GM18502 (cell line): ENCODE measurements around the gene ANXA8.
A peak's percentile ranks its signal among the peaks of the same experiment; 100 is the strongest.
"Not testable (repeated sequence)": the region's sequence is repeated elsewhere in the genome, so short reads cannot be mapped to it uniquely, and the experiment has no call there.

ENCODE experiments used
- ATAC-seq: cut with Tn5 transposase; IDR thresholded peaks from one replicate; pipeline ENCODE4 v1.9.1; 2021; ENCODE audit warnings: mild to moderate bottlenecking; ENCODE audit not compliant: unreplicated experiment, poor library complexity

ANXA8 gene

GRCh38 chr10:47465216-47465917 is 18.5 kb downstream of the ANXA8 start:
- ATAC-seq, result not testable (repeated sequence)

DNA sequence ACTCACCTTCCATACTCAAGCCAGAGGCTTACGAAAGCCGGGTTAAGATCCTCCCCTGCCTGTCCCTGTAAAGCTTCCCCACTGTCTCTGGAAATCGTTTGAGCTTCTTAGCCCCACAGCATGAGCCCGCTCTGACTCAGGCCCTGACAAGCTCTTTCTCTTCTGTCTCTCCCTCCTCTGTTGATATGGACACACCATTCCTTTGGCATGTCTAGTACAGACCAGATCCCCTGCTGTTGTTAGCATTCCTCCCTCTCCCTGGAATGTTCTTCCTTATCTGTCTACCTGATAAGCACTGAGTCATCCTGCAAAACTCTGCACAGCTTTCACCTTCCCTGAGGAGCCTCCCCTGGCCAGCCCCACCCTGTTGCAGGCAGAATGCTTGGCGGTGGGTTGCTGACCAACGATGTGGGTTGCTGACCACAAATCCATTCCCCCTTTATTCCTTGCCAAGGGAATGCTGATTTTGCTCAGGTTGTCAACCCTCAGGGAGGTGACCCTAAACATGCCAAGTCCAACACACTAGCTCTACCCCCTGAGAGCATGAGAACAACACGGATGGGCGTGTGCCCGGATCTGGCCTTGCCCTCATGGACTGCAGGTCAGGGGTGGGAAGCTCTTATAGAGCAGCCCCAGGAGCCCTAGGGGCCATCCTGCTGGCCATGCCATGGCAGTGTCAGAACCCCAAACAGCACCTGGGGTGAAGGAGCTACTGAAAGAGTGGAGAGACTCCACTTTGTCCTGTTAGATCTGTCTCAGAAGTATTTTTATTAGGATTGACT is 21.1 kb downstream of the ANXA8 start:
- not testable (repeated sequence) for ATAC-seq

- peak; percentile 67 for ATAC-seq
These were observed 22.6 kb downstream of the ANXA8 start for GRCh38 chr10:47461261-47461687.

- no peak for ATAC-seq
These were observed 25.3 kb downstream of the ANXA8 start for GRCh38 chr10:47458466-47459154.

- ATAC-seq, result no peak
These were observed 26.1 kb downstream of the ANXA8 start for GRCh38 chr10:47457826-47458225.

GRCh38 chr10:47457528-47457820 is 26.4 kb downstream of the ANXA8 start:
- no peak for ATAC-seq

- no peak for ATAC-seq
These were observed 27.0 kb downstream of the ANXA8 start for GRCh38 chr10:47456794-47457527.

DNA sequence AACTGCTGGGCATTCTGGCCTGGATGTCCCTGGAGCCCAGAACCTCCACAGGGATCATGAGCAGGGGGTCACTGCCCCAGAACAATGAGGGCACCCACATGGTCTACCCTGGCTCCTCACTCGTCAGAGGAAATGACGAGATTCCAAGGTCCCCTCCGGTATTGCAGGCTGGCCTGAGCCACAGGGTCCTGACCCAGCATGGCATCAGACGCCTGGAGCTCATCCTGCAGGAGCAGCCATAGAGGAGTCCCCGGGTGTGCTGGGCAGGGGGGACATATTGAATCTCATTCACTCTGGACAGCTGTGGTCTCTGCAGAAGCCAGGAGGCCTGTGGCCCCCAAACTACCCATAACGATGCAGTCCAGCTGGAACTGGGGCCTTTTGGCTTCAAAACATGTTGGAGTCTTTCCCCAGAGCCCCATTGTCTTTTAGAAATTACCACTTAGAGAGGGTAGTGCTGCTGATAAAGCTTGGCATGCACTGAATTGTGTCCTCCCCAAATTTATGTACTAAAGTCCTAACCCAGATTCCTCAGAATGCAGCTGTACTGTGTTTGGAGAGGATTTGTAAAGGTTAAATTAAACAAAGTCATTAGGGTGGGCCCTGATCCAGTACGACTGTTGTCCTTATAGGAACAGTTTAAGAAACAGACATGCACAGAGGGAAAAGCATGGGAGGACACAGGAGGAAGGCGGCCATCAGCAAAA is 27.7 kb downstream of the ANXA8 start:
- ATAC-seq, result no peak

DNA sequence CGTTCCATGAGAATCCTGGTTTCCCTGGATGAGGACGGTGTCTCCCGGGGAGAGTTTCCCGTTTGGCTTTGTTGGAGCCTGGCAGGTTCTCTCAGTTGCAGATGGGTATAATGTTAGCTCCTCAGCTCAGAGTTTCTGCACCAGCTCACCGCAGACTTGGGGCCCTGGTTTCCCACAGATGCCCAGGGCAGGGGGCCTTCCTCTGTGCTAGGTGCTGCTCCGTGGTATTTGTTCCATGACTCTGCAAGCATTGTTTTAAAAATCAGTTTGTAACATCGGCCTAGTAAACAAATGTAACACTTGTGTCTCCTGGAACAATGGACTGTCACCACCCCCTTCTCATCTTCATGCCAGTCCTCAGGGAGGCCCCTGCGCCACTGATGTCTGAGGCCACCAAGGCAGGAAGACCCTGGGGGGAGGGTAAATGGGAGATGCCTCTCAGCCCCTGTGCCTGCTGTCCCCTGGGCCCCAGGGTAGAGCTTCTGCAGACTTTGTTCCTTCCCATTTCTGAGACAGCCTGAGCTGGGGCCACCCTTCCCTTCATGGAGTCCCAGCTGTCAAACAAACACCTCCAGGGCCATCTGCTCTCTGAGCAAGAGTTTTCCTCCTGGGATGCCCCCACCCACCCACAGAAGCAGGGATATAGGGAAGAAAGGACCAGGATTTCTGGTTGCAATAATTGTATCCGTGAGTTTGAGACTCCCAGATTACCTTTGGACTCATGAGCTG is 28.4 kb downstream of the ANXA8 start:
- not testable (repeated sequence) for ATAC-seq

GRCh38 chr10:47454780-47455058 is 29.2 kb downstream of the ANXA8 start:
- ATAC-seq, result no peak

DNA sequence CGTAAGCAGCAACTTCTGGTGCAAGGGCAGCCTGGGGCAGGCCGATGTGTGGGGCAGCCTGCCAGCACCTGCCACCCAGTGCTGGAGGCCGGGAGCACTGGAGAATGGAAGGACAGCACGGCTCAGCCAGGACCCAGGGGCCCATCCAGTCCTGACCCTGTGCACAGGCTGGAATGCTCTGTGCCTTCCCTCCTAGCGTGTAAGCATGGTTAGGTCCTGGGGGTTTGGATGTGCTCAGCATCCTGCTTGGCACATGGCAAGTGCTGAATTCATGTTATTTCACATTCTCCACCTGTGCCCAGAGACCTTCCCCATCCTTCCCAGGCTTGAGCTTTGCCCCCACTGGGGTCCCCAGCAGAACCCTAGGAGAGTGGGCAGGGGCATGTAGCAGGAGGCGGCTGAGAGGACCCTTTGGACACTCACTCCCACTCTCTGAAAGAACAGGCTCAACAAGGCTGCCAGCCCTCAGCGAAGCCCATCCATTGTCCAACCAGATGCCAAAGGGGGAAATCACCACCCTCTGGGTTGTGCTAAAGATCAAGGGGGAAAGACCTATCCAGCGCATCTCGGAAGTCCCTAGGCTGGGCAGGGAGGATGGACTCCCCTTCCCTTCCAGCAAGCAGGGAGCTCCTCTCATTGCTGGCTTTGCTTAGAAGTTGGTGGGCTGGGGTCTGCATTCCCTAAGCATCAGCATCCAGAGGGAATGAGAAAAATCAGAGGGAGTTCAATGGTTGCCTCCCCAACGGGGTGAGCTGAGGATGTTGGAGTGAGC is 29.7 kb downstream of the ANXA8 start:
- no peak for ATAC-seq

DNA sequence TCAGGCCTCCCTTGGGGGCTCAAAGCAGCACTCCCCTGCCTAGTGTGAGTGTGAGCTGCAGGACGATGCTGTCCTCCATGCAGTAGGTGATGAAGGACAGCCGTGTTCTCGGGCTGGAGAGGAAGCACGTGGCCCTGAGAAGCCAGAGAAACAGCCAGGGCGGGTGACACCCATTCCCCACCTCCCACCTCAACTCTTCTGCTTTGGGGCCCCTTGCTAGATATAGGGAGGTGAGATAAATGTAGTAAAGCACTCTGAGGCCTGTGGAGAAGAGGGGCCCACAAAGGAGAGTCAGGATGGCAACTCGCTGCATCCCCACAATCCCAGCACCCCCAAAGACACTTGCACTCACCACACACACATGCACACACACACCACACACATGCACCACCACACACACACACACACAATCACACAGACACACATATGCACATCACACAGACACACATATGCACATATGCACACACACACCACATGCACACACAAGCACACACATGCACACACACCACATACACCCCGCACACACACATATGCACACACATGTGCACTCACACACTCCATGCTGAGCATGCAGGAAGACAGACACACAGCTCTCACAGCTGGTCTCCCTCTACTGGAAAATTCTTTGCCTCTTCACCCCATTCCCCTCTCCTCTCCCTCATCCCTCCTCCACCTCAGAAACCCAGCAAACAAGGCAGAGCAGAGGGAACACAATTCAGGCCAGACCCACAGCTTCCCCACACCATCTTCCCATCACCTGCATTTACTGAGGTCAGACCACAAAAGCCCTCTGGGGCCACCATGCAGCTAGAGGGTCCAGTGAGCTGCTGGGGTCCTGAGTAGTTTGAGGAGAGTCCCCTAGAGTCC is 30.5 kb downstream of the ANXA8 start:
- ATAC-seq, result no peak

- ATAC-seq, result no peak
These were observed 31.3 kb downstream of the ANXA8 start for GRCh38 chr10:47452495-47453140.

DNA sequence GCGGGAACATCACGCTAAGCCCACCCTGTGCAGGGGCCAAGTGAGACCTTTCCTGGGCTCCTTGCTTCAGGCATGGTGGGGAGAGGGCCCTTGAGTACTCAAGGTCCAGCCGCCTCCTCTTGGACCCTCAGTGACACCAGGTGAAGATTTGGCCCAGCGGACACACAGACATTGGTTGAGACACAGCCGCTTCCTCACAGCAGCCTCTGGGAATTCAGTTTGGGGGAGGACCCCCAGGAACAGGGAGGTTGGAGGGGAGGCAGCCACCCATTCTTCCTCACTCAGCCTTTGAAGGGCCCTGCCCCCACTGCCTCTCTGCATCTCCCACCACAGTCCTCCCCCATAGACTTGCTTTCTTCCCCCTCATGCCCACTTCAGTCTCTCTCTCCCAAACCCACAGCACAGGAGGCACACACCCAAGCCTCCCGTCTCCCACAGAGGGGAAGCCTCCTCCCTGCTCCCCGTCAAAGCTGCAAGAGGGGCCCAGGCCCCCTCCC is 31.9 kb downstream of the ANXA8 start:
- ATAC-seq, result no peak

DNA sequence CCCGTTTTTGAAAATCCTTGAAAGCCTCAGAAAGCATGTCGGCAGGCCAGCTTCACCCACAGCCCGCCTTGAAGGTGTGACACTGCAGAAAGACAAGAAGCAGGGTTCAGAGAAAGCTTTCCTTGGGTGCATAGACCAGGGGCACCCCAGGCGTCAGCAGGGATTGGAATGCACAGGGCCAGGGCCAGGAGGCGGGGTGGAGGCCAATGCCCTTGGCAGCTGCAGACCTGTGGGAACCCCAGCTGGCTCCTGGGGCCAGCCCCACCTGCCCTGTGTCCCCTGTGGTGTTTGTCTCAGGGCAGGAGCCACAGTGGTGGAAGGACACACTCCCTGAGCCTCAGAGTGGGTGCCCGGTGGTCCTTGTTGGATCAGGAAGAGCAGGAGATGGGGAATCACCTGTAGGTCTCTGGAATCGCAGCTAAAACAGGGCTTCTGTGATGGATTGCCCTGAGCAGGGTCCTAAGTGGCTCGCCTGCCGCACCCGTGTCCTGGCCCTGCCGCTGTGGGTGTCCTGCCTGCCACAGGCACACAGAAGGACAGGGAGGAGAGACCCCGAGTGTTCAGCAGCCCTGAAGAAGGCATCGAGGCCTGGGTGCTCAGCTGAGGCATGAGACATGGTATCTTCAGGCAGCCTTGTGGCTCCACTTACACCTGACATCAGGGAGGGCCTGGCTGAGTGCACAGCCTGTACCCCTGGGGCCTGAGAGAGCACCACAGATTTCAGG is 32.5 kb downstream of the ANXA8 start:
- ATAC-seq, result no peak

DNA sequence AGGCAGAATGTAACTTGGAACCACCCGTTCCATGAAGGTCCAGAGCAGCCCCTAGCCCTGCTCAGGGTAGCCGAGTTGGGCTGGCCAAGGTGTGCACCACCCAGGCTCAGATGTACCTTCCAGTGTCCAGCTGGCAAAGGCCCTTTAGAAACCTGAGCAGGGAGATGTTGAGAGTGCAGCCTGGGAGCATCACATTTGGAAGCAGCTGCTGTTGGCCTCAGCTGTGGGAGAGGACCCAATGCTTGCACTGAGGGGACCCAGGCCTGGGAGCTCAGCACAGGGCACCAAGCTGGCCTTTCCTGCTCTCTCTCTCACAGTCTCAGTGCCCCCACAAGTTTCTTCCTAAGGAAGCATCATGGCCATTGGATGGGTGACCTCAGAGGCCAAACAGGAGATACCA is 33.5 kb downstream of the ANXA8 start:
- no peak for ATAC-seq

DNA sequence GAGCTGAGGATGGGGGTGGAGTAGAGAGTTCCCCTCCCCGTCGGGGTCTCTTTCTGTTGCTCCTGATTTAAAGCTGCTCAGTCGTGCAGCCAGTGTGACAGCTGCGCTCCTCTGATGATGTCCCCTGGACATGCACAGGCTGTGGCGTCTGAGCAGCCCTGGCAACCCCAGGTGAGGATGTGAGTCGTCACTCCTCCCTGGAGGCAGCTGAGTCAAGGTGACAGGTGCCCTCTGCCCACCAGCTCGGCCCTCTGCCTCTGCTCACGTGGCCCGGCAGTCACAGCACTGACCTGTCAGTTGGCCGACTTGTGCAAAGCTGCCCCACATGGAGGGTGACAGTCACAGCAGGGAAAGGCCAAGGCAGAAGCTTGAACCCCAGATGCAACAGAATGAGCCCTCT is 33.9 kb downstream of the ANXA8 start:
- ATAC-seq, result no peak
